ENCODE measurements around the gene CXXC1. TPM values are rescaled to one million over a fixed set of nuclear protein-coding genes. Genes with fewer than 3 reads are reported as not detected.

Gene CXXC1
- total and polyA plus RNA-seq, 2 of the 8 experiments (the other 6 are each of a cell fraction or from before 2014, with no cell fraction given): 73.3 to 136 TPM

DNA sequence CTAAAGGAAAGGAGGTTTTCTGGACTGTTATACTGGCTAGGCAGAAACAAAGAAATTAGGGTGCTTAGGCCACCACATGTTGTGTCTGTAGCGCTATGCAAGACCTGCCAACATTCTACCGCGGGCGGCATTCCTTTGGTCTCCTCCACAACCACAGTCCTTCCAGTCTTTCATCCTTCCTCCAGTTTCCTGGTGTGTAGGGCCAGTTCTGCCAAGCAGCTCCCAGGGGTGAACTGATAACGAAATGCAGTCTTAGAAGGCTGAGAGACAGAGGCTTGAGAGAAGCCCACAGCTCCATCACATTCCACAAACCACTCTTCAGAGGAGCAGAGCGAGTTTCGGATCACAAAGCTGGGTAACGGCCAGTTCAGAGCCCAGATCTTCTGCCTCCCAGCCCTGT, 19.5 kb upstream of the CXXC1 start:
- no peak overlapping the region for H3K9ac ChIP-seq (replicated peaks in 1 of 4; ENCODE audit: extremely low read depth in 1 of 4, low read depth in 3 of 4, low read length in 3 of 4)
- DNase-seq (ENCODE audit: low read depth in 1 of 2, low spot score in 2 of 2): no peak

More for the DNA sequence above, 19.5 kb upstream of the CXXC1 start:
- no peaks in the 10 kb centered on the region for H3K79me1 ChIP-seq (ENCODE audit: low read depth, low read length)
- no peaks in the 10 kb centered on the region for H3K9me3 ChIP-seq (ENCODE audit: insufficient read depth in 2 of 2, low read depth in 1 of 2, low read length in 1 of 2)
- H2BK120ac ChIP-seq (replicated peaks; ENCODE audit: low read depth, low read length): no peak overlapping the region
- no peak overlapping the region for H3K18ac ChIP-seq (ENCODE audit: extremely low read depth, low read length)
- H3K27me3 ChIP-seq (replicated peaks in 1 of 4; ENCODE audit: control insufficient read depth in 3 of 4, extremely low read depth in 1 of 4, insufficient read depth in 3 of 4, low read length in 3 of 4): peaks cover 0 to 8% (median 6%) of the 10 kb centered on the region in 4 experiments; a peak in 5 of 7 replicates
- no peaks in the 10 kb centered on the region for H3K36me3 ChIP-seq (ENCODE audit: control insufficient read depth in 2 of 4, insufficient read depth in 4 of 4, low read length in 3 of 4)
- H3K4me2 ChIP-seq (ENCODE audit: insufficient read depth in 1 of 2, low read depth in 2 of 2, low read length in 2 of 2): peak overlapping the region; percentile 65 to 88; a peak in 3 of 4 replicates
- no peak overlapping the region for H2BK20ac ChIP-seq (ENCODE audit: low read length)
- H3K14ac ChIP-seq (ENCODE audit: insufficient read length): no peak overlapping the region
- FAIRE-seq: no peak
- H3K56ac ChIP-seq (replicated peaks; ENCODE audit: insufficient read length, low read depth, low read length): no peak overlapping the region
- no peak overlapping the region for H4K8ac ChIP-seq (ENCODE audit: extremely low read depth, insufficient read depth, low read length)
- H2BK15ac ChIP-seq (ENCODE audit: low read length): 0 out of 2 replicates have a peak overlapping the region, but pooled peaks have one; percentile 0
- H4K91ac ChIP-seq (replicated peaks; ENCODE audit: insufficient read length, low read length): no peak overlapping the region
- H3K23ac ChIP-seq (ENCODE audit: insufficient read length): no peak overlapping the region
- WGBS, 2 experiments (ENCODE audit: extremely low coverage in 1 of 2, insufficient coverage in 1 of 2, insufficient read length in 1 of 2, insufficient replicate concordance in 2 of 2, low coverage in 1 of 2, low lambda C conversion rate in 2 of 2, missing lambda C conversion rate in 1 of 2): 66% methylated on average over 8 of the region's 8 CpGs; no CpG with 5 or more reads in 1 of the 2 experiments
- no peaks in the 10 kb centered on the region for H3K79me2 ChIP-seq (ENCODE audit: control insufficient read depth in 1 of 2, insufficient read depth in 2 of 2, low read length in 2 of 2)
- no peak overlapping the region for H2AK5ac ChIP-seq (ENCODE audit: low read depth, low read length)
- peaks cover 4% of the 10 kb centered on the region for H3K23me2 ChIP-seq (ENCODE audit: low read depth, low read length)
- H4K20me1 ChIP-seq (replicated peaks in 1 of 2; ENCODE audit: control insufficient read depth in 1 of 2, insufficient read depth in 2 of 2, low read length in 2 of 2): no peaks in the 10 kb centered on the region
- H2BK12ac ChIP-seq (ENCODE audit: low read depth, low read length): no peak overlapping the region
- H3K4ac ChIP-seq (replicated peaks; ENCODE audit: insufficient read length, low read depth, low read length): no peak overlapping the region
- ChIA-PET POLR2A (ENCODE audit: partially characterized antibody) (interaction anchor here (1.5 kb wide), 1 partner anchor 25 kb away, joined by 4 read pairs; the partner anchor contains the start of gene MBD1), CTCF (ENCODE audit: partially characterized antibody) (interaction anchor here (1.2 kb wide), 1 partner anchor 126 kb away, joined by 3 read pairs; no protein-coding TSS in a partner anchor)
- no peak overlapping the region for H2BK5ac ChIP-seq (ENCODE audit: low read depth, low read length)
- no peak overlapping the region for H2AFZ ChIP-seq (ENCODE audit: low read length)
- no peak overlapping the region for H4K5ac ChIP-seq (ENCODE audit: insufficient read length, low read depth, low read length)
- H3K4me1 ChIP-seq (replicated peaks in 1 of 4; ENCODE audit: control insufficient read depth in 3 of 4, insufficient read depth in 4 of 4, low read length in 3 of 4): peaks cover 0 to 4% (median 0%) of the 10 kb centered on the region in 4 experiments; a peak in 2 of 7 replicates
- H3K27ac ChIP-seq (ENCODE audit: low read depth, low read length): no peak overlapping the region
- H3K4me3 ChIP-seq (ENCODE audit: extremely low read depth in 1 of 4, insufficient read depth in 2 of 4, low read depth in 3 of 4, low read length in 4 of 4): peak overlapping the region in 2 of 4 experiments; percentile 65 to 73; a peak in 2 of 8 replicates

Data from H1 (cell line).